Activated naive CD4-positive, alpha-beta T cell treated with anti-CD3 and anti-CD28 coated beads for 36 hours (primary cell): ENCODE results near the gene NEUROD1. TPM values are rescaled to one million over a fixed set of nuclear protein-coding genes. Genes with fewer than 3 reads are reported as not detected.
"Not testable (repeated sequence)": the region's sequence is repeated elsewhere in the genome, so short reads cannot be mapped to it uniquely, and the experiment has no call there.

Experiments used
- CTCF ChIA-PET: fragments of 350-600 bp; sonication (Branson Sonifier 250); formaldehyde crosslinking; loops from one replicate; lab custom pipeline; 2021; ENCODE audit warnings: antibody characterized with exemption; lab: Charles Lee
- DNase-seq: peaks from one replicate; pipeline ENCODE4 v3.0.0-alpha.2; 2020
- H3K27ac Mint-ChIP-seq: one replicate; pipeline ENCODE4 v1.8.0; 2021; ENCODE audit warnings: mild to moderate bottlenecking, mixed read lengths
- H3K27me3 Mint-ChIP-seq: one replicate; pipeline ENCODE4 v1.8.0; 2021; ENCODE audit warnings: low read depth, mixed read lengths
- H3K36me3 Mint-ChIP-seq: one replicate; pipeline ENCODE4 v1.8.0; 2021; ENCODE audit warnings: low read depth, mixed read lengths
- H3K4me1 Mint-ChIP-seq: one replicate; pipeline ENCODE4 v1.8.0; 2021; ENCODE audit warnings: low read depth, mixed read lengths
- H3K4me3 Mint-ChIP-seq: one replicate; pipeline ENCODE4 v1.8.0; 2021; ENCODE audit warnings: mild to moderate bottlenecking, moderate library complexity, mixed read lengths
- H3K9me3 Mint-ChIP-seq: one replicate; pipeline ENCODE4 v1.8.0; 2021; ENCODE audit warnings: mixed read lengths
- intact Hi-C: fragments of 100-400 bp; cut with micrococcal nuclease; formaldehyde crosslinking; loops from one replicate; pipeline ENCODE4 v1.15.1; 2023
- total RNA-seq, 2 experiments: library from RNA; stranded (reverse); gene quantifications; one replicate each; pipeline ENCODE4 v1.2.3, GENCODE V29; 2021

NEUROD1 gene
- not detected for total RNA-seq

DNA sequence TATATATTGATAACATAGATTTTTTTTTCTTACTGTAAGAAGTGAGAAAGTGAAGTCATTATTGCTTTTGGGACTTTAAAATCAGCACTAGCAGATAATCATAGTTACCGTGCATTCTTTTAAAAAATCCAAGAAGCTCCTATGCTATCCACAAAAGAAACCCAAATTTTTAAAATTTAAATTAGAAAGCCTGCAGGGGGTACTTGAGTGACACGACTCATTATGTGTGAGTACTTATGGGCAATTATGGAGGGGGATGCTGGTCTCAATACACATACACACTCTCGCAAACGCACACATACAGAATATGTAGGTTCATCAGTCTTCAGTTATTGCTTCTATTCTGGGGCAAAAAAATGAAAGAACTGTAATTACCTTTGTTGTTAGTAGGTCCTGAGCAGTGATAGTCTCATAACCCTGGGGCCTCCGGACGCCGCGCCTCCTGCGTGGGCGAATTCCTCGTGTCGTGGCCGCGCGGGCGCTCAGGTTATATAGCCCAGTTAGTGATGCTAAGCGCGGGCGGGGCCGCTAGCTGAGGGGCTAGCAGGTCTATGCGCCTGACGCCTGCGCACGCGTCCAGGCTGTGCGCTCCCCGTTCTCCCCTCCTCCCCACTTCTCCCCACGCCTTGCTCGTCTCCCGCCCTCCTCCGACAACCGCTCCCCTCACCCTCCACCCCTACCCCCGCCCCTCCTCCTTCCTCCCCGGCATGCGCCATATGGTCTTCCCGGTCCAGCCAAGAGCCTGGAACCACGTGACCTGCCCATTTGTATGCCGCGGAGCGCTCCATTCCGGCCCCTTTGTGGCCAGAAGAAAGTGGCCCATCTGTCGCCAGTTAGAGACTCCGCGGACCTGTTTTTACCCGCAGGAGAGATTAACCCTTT is at the start of gene NEUROD1:
Gene NEUROD1, minus strand, starts transcription at position 463 of the 882 bp plus-strand sequence. CDS start 1,657 bp downstream, outside the sequence.
- CTCF ChIA-PET = interaction anchor here (0.8 kb wide), 1 partner anchor 98 kb away, joined by 3 read pairs; no protein-coding TSS in a partner anchor
- Mint-ChIP-seq H3K27ac (no peak within 1 kb of the TSS), H3K4me3 (peak within 1 kb of the TSS; percentile 67), H3K36me3 (peaks cover 6% of the 10 kb centered on the region), H3K9me3 (no peaks in the 10 kb centered on the region), H3K27me3 (peaks cover 80% of the 10 kb centered on the region), H3K4me1 (peaks cover 53% of the 10 kb centered on the region)
- intact Hi-C loops = loop anchor here (1.0 to 5.0 kb wide), 3 partner anchors 8 to 378 kb away; no protein-coding TSS in a partner anchor
- peak; percentile 20 for DNase-seq

- Mint-ChIP-seq H3K9me3 (no peaks in the 10 kb centered on the region), H3K4me1 (no peaks in the 10 kb centered on the region), H3K27ac (no peak overlapping the region), H3K27me3 (peaks cover 14% of the 10 kb centered on the region), H3K4me3 (no peak overlapping the region), H3K36me3 (no peaks in the 10 kb centered on the region)
- CTCF ChIA-PET = interaction anchor here (3.2 kb wide), 1 partner anchor 10 kb away, joined by 20 read pairs; no protein-coding TSS in a partner anchor
- no peak for DNase-seq
- intact Hi-C loops = no loop called here
Measured at GRCh38 chr2:181725476-181725875, 45.2 kb upstream of the NEUROD1 start.

- H3K27me3 Mint-ChIP-seq = peaks cover 14% of the 10 kb centered on the region
- no peak overlapping the region for H3K27ac Mint-ChIP-seq
- no peak overlapping the region for H3K4me3 Mint-ChIP-seq
- no peak for DNase-seq
- no peaks in the 10 kb centered on the region for H3K9me3 Mint-ChIP-seq
- H3K36me3 Mint-ChIP-seq = no peaks in the 10 kb centered on the region
- CTCF ChIA-PET = interaction anchor here (3.2 kb wide), 1 partner anchor 10 kb away, joined by 20 read pairs; no protein-coding TSS in a partner anchor
- H3K4me1 Mint-ChIP-seq = no peaks in the 10 kb centered on the region
- intact Hi-C loops = no loop called here
Measured at GRCh38 chr2:181724662-181725061, 44.3 kb upstream of the NEUROD1 start.

GRCh38 chr2:181723731-181724130 is 43.4 kb upstream of the NEUROD1 start:
- no peak overlapping the region for H3K4me3 Mint-ChIP-seq
- no peak overlapping the region for H3K27ac Mint-ChIP-seq
- H3K9me3 Mint-ChIP-seq = no peaks in the 10 kb centered on the region
- H3K4me1 Mint-ChIP-seq = no peaks in the 10 kb centered on the region
- no peak for DNase-seq
- CTCF ChIA-PET = interaction anchor here (3.2 kb wide), 1 partner anchor 9 kb away, joined by 20 read pairs; no protein-coding TSS in a partner anchor
- H3K27me3 Mint-ChIP-seq = peaks cover 9% of the 10 kb centered on the region
- no peaks in the 10 kb centered on the region for H3K36me3 Mint-ChIP-seq
- intact Hi-C loops = no loop called here

GRCh38 chr2:181715033-181715630 is 34.8 kb upstream of the NEUROD1 start:
- no peaks in the 10 kb centered on the region for H3K9me3 Mint-ChIP-seq
- no peaks in the 10 kb centered on the region for H3K27me3 Mint-ChIP-seq
- H3K27ac Mint-ChIP-seq = no peak overlapping the region
- H3K4me3 Mint-ChIP-seq = no peak overlapping the region
- H3K36me3 Mint-ChIP-seq = no peaks in the 10 kb centered on the region
- intact Hi-C loops = loop anchor here (1.0 to 2.0 kb wide), 7 partner anchors 142 to 1591 kb away; no protein-coding TSS in a partner anchor
- peak; percentile 89 for DNase-seq
- no peaks in the 10 kb centered on the region for H3K4me1 Mint-ChIP-seq
- CTCF ChIA-PET = interaction anchor here (0.6 to 4.2 kb wide), 48 partner anchors 9 to 1602 kb away, joined by 3 to 46 read pairs (median 4); partner anchors contain the start of gene CERKL

GRCh38 chr2:181711051-181711450 is 30.7 kb upstream of the NEUROD1 start:
- H3K4me1 Mint-ChIP-seq, DNase-seq, H3K9me3 Mint-ChIP-seq, H3K27me3 Mint-ChIP-seq, H3K4me3 Mint-ChIP-seq, intact Hi-C loops, H3K36me3 Mint-ChIP-seq, H3K27ac Mint-ChIP-seq: not testable (repeated sequence)
- CTCF ChIA-PET = interaction anchor here (1.2 kb wide), 1 partner anchor 253 kb away, joined by 3 read pairs; no protein-coding TSS in a partner anchor

DNA sequence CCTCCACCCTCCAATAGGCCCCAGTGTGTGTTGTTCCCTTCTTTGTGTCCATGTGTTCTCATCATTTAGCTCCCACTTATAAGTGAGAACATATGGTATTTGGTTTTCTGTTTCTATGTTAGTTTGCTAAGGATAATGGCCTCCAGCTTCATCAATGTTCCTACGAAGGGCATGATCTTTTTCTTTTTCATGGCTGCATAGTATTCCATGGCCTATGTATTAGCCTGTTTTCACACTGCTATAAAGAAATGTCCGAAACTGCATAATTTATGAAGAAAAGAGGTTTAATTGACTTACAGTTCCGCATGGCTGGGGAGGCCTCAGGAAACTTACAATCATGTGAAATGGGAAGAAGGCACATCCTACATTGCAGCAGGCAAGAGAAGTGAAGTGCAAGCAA is 22.2 kb upstream of the NEUROD1 start:
- CTCF ChIA-PET, DNase-seq, H3K27ac Mint-ChIP-seq, H3K36me3 Mint-ChIP-seq, H3K27me3 Mint-ChIP-seq, H3K4me3 Mint-ChIP-seq, intact Hi-C loops, H3K9me3 Mint-ChIP-seq, H3K4me1 Mint-ChIP-seq: not testable (repeated sequence)

- intact Hi-C loops = no loop called here
- Mint-ChIP-seq H3K36me3 (peaks cover 2% of the 10 kb centered on the region), H3K4me3 (no peak overlapping the region), H3K27ac (no peak overlapping the region), H3K4me1 (no peaks in the 10 kb centered on the region), H3K9me3 (peaks cover 5% of the 10 kb centered on the region), H3K27me3 (peaks cover 14% of the 10 kb centered on the region)
- CTCF ChIA-PET = no interaction called here
- DNase-seq = no peak
Measured at GRCh38 chr2:181698223-181698622, 17.9 kb upstream of the NEUROD1 start.

GRCh38 chr2:181697571-181697970 is 17.3 kb upstream of the NEUROD1 start:
- peaks cover 3% of the 10 kb centered on the region for H3K9me3 Mint-ChIP-seq
- DNase-seq = no peak
- H3K27ac Mint-ChIP-seq = no peak overlapping the region
- peaks cover 16% of the 10 kb centered on the region for H3K27me3 Mint-ChIP-seq
- no peak overlapping the region for H3K4me3 Mint-ChIP-seq
- H3K4me1 Mint-ChIP-seq = no peaks in the 10 kb centered on the region
- intact Hi-C loops = no loop called here
- H3K36me3 Mint-ChIP-seq = peaks cover 2% of the 10 kb centered on the region
- CTCF ChIA-PET = interaction anchor here (1.0 kb wide), 1 partner anchor 12 kb away, joined by 3 read pairs; no protein-coding TSS in a partner anchor

- DNase-seq = no peak
- H3K9me3 Mint-ChIP-seq = no peaks in the 10 kb centered on the region
- peaks cover 16% of the 10 kb centered on the region for H3K27me3 Mint-ChIP-seq
- no peaks in the 10 kb centered on the region for H3K36me3 Mint-ChIP-seq
- H3K4me3 Mint-ChIP-seq = no peak overlapping the region
- H3K4me1 Mint-ChIP-seq = no peaks in the 10 kb centered on the region
- intact Hi-C loops = no loop called here
- no peak overlapping the region for H3K27ac Mint-ChIP-seq
- CTCF ChIA-PET = interaction anchor here (1.0 kb wide), 1 partner anchor 11 kb away, joined by 3 read pairs; no protein-coding TSS in a partner anchor
Measured at GRCh38 chr2:181697126-181697525, 16.8 kb upstream of the NEUROD1 start.

DNA sequence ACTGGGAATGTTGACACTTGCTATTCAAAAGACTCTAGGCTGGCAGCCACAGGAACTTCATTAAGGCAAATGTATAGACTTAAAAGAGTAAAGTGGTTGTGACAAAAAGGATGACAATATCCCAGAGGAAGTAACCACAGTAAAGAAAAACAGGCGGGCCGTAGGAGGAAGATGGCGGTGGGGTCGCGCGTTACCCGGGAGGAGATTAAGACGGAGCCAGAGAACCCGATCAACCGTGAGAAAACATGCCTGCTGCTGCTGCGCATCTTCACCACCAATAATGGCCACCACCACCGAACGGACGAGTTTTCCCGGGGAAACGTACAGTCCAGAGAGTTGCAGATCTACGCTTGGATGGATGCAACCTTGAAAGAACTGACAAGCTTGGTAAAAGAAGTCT is 14.0 kb upstream of the NEUROD1 start:
- intact Hi-C loops = no loop called here
- CTCF ChIA-PET = no interaction called here
- Mint-ChIP-seq H3K4me1 (no peaks in the 10 kb centered on the region), H3K27ac (no peak overlapping the region), H3K9me3 (no peaks in the 10 kb centered on the region), H3K36me3 (no peaks in the 10 kb centered on the region), H3K4me3 (no peak overlapping the region), H3K27me3 (peaks cover 16% of the 10 kb centered on the region)
- DNase-seq = no peak

DNA sequence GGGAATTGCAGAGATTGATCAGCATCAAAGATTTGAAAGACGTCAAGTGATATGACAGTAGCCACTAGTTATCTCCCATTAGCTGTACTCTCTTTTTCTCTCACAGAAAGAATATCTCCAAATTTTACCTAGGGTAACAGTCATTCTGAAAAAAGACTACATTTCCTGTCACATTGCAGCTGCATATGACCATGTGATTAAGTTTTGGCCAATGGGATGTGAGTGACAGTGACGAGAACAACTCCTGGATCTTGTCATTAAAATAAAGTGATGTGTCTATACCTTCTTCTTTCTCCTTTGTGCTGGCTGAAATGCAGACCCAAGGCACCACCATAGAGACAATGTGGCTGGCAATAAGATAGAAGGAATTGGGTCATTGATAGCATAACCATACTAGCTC is 10.5 kb upstream of the NEUROD1 start:
- H3K4me1 Mint-ChIP-seq = no peaks in the 10 kb centered on the region
- no peak overlapping the region for H3K4me3 Mint-ChIP-seq
- DNase-seq = no peak
- CTCF ChIA-PET = no interaction called here
- H3K9me3 Mint-ChIP-seq = no peaks in the 10 kb centered on the region
- no peaks in the 10 kb centered on the region for H3K36me3 Mint-ChIP-seq
- peaks cover 22% of the 10 kb centered on the region for H3K27me3 Mint-ChIP-seq
- intact Hi-C loops = no loop called here
- H3K27ac Mint-ChIP-seq = no peak overlapping the region
